ENCODE measurements around the gene SLC15A3.
A peak's percentile ranks its signal among the peaks of the same experiment; 100 is the strongest.

SLC15A3 gene

DNA sequence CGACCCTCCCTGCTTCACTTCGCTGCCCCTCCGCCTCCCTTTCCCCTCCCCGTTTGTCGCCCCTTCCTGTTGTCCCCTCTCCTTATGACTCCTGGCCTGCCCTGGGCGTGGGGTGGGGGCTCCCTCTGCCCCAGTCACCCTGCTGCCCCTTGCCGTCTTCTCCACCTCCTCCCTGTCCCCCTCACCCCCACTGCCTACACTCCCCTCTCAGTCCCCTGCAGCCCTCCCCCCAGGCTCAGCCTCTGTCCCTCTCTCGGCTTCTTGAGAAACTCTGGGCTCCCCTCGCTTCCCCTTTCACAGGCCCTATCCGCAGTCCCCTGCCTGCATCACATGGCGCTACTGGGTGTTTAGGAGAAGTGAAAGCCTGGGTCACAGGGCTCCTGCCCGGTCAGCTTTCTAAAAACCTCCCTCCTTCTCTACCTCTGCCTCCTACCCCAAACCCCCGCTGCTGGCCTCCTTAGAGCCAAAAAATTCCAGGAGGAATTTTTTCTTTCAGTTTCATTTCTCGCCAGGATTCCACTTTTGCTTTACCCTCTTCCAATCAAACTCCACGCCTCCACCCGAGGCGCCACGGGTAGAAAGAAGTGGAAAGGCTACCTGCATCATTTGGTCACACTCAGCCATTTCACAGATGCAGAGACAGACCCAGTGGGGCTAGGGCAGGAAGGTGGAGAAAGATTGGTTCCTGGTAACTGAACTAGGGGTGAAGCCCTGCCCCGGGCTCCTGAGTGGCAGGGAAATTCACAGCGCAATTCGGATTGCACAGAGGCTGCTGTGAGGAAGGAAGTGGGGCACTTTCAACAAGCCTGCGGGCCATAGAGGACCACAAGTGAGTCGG lies at the start of gene SLC15A3:
SLC15A3 (minus strand) TSS at position 273 of the 838 bp plus-strand sequence. CDS start 625 bp downstream, outside the sequence.
- no peak for DNase-seq

DNA sequence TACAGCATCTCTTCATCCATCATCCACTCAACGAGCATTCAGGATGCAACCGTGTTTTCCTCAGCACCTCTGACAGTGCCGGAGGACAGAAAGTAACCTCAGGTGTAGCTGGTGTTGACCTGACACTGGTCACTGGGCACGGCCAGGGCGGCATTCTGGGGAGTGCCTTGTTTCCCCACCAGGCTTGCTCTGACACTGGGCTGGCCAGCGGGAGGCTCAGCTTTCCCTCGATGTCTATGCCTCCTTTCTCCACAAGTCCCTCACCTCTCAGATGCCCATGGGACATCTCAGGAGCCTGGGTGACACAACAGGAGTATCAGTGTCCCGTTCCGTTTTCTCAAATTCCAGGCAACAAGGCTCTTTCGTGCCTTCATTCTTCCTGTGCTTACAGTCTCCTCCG lies 48.5 kb upstream of the SLC15A3 start:
- no peak for DNase-seq

DNA sequence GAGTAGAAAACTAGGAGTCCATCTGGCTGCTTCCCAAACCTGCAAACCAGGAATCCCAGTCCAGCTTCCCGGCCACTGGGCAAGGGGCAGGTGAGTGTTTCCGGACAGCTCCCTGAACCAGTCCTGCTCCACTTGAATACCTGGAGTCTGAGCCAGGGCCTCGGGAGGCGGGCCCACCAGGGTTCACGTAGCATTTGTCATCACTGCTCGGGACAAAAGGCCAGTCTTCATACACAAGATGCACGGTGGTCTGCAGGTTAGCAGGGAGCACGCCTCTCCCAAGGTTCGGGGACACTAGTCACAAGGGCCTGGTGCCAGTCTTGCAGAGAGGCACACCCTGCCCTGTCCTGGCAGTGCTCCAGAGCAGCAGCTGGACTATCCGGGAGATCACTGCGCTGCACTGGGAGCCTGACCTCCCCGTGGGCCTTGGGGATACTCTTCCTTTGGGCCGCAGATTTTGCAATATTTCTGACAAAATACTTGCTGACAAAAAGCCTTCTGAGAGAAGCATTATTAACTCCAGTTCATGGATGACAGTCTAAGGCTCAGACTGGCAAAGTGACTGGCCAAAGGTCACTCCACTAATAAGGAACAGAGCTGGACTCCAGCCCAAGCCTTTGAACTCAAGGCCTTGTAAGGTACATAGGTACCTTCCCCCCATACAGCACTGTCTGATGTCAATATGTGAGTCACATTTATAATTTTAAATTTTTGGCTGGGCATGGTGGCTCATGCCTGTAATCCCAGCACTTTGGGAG lies 44.6 kb upstream of the SLC15A3 start:
- peak; percentile 55 for DNase-seq

DNA sequence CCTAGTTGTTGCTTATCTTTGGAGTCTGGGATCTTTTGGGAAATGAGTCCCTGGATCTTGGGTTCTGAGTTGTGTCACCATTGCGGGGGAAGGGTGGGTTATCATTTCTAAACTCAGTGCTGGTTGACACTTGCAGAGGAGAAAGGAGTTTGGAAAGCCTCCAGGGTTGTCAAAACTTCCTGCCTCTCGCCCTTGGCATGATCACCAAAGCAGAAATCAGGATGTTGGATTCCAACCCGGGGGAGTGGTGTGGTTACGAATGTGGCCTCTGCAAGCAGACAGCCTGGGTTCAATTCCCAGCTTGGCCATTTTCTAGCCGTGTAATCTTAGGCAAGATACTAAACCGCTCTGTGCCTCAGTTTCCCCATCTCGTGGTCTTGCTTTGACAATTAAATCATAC lies 43.8 kb upstream of the SLC15A3 start:
- DNase-seq: no peak

DNA sequence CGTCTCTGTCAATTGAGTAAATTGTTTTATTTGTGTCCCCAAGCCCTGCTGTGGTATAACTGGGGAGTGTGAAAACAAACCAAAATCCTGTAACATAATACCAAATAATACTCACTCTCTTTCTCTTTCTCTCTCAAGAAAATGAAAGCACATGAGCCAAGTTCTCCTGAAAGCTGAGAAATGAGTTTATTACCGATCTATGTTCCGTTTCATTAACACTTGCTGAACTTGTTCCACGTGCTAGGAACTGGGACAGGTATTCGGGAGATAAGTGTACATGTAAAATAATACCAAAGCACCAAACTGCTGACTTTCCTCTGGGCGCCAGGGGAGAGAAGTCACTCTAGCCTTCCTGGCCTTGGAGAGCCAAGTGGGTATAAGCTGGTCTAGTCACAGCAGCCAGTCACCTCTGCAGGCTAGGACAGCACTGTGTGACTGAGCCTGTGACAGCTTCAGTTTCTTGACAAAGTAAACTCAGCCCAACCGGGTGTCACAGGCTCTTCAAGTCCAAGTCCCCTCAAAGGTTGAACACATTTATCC lies 42.6 kb upstream of the SLC15A3 start:
- no peak for DNase-seq

DNA sequence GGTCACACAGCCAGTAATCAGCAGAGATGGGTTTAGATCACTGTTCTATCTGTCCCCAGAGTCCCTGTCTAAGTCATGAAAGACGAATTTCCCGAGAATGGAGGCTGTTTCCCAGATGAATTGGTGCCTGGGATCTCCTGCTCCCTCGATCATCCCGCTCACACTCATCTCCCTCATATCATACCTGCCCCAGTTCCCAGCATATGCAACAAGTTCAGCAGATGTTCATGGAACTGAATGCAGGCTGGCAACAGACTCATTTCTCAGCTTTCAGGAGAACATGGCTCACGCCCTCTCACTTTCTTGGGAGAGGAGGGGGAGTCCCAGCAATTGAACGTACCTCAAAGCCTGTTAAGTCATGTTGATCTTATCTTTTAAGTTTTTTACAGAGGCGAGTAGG lies 41.6 kb upstream of the SLC15A3 start:
- DNase-seq: no peak

DNA sequence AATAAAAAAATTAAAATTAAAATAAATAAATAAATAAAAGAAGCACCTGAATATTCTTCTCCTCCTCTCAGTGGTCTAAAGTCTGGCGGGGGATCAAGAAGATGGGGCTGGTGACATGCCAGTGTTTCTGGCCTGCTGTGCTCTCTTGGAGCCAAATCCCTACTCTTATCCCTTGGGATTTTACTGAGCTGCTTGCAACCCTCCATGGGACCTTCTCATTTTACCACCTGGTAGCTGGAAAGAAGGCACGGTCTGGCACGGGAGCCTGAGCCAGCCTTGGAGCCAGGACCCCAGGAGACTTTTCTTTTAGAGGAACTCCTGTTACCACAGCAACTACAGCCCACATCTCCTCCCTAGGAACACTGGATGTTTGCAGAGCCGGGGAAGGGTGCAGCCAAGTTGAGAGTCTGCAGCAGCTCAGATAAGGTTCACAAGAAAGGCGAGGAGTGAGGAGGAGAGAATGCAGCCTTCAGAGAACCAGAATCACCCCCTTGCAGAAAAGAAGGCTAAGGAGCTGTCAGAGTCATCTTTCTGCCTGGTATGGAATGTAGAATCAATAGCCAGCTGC lies 41.0 kb upstream of the SLC15A3 start:
- no peak for DNase-seq

DNA sequence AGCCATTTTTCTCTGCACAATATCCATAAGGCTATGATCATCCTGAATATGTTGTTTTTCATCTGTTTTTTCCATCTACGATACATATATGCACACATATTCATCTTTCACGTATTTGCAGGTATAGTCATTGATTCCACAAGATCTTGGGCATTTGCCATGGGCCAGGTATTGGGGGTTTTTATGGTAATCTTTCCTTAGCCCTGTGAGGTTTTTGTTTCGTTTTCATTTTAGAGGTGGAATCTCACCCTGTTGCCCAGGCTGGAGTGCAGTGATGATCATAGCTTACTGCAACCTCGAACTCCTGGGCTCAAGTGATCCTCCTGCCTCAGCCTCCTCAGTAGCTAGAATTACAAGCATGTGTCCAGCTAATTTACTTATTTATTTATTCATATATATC lies 39.5 kb upstream of the SLC15A3 start:
- DNase-seq: no peak

DNA sequence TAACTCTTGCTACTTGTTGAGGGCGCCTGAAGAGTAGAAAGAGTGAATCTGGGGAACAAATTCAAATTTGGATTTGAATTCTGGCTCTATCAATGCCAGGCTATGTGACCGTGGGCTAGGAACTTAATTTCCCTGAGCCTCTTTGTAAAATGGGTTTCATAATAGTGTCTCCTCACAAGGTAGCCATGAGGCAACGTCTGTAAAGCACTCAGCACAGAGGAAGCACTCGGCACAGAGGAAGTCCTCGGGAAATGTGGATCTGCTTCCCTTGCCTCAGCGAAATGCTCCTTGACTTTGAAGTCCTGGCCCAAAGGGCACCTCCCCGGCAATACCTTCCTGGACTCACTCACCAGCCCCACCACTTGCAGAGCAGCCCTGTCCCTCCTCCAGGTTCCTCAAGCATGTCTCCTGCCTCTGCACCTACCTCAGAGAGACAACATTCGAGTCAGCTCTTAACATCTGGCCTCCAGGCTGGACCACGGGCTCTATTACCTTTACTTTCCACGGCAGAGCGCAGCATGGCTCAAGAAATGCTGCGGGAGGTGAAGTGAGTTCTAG lies 37.2 kb upstream of the SLC15A3 start:
- no peak for DNase-seq

DNA sequence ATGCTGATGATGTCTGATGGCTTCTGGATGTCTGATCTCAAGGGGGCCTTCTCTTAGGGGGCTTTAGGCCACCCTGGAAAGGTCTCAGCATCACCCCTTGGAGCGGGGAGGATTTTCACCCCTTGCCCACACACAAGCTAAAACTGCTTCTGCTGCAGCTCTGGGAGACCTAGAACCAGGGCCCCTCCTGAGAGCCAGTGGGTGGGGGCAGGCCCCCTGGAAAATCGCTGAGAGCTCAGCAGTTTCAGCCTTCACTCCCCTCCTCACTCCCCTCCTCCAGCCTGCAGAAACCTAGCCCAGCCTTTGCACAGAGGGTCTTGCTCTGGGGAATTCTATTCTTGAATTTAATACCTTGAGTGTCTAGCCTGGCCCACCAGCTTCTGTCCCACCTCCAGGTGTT lies 36.7 kb upstream of the SLC15A3 start:
- DNase-seq: peak; percentile 26

DNA sequence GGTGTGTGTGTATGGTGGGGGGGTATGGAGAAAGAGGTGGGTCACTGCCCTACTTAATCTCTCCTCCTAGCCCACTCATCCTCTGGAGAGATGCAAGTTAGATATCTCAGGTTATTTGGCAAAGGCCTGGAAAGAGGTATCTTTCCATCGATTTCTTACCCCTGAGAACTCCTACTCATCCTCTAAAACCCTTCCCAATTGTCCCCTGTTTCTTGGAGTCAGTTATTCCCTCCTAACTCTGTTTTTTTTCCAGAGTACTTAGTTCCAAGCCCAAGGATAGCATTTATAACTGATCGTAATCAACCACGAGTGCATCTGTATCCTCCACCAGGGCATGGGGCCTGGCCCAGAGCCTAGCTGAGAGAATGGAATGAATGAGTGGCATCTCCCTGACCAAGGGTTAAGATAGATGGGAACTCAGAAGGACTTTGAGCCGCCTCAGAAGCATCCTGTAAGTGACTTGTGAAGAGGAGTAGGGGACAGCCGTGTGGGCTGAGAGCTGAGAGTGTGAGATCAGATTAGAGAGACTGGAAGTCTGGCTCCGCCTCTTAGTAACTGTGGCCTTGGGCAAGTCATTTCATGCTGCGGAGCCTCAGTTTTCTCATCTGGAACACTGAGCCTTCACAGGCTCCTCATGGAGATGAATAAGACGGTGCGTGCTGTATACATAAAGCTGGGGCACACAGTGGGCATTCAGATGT lies 35.8 kb upstream of the SLC15A3 start:
- DNase-seq: peak; percentile 41

DNA sequence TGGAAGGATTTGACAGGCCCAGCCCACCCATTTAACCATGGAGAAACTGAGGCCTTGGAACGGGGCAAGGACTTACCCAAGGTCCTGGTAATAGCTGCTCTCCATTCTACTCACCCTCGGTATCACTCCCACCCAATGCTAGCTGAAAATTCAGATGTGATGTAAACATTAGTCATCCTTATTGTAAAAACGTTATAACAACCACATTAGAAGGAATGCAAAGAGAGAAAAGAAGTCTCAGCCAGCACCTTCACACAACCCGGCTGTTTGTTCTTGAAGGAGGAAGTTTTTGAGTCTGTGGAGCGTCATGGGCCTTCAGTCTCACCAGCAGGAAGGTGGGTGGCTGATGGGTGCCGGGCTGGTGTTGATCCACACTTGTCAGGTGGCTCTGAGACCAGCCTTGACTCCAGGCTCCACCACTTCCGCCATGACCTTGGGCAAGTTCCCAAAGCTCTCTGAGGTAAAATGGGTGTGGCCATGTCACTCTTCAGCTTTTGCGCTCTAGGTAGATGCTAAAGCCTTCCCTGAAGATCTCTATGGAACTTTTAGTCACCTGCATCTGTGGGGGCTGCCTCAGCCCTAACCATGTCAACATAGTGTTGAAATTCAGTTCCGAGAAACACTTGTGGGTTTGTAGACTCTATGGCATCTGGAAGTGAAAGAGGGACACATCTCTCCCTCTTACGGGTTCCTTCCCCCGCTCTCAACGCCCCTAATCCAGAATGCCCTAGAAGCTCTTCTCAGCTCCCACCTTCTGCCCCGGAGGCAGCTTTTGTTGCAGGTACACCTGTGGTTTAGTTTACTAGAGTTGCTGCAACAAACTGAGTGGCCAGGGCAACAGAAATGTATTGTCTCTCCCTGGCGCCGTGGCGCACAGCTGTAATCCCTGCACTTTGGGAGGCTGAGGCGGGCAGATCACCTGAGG lies 34.3 kb upstream of the SLC15A3 start:
- peak; percentile 57 for DNase-seq

DNA sequence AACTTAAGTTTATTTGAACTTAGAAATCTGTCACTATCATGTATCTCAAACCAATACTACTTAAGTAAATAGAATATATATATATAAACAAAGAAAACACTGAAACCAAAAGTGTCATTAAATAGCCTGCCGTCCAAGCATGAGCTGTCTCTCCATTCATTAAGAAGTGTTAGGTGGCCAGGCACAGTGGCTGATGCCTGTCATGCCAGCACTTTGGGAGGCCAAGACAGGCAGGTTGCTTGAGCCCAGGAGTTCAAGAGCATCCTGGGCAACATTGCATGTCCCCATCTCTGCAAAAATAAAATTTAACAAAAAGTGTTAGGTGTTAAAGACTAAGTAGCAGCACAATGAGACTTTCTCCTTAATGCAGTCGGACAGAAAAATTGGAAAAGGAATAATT lies 33.5 kb upstream of the SLC15A3 start:
- peak; percentile 29 for DNase-seq

DNA sequence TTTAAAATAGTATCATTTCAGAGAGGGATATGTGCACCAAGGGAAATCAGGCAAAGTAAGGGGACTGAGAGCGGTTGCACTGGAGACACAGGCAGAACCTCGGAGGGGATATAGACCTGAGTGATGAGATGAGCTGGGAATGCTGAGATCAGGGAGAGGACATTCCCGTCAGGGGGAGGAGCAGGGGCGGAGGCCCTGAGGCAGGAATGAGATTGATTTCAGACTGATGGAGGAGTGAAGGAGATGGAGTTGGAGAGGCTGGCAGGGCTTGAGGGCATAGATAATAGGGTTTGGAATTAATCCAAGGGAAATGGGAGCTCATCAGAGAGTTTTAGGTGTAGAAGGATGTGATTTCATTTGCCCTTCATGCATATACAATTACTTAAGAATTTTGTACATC lies 32.7 kb upstream of the SLC15A3 start:
- DNase-seq: peak; percentile 77

DNA sequence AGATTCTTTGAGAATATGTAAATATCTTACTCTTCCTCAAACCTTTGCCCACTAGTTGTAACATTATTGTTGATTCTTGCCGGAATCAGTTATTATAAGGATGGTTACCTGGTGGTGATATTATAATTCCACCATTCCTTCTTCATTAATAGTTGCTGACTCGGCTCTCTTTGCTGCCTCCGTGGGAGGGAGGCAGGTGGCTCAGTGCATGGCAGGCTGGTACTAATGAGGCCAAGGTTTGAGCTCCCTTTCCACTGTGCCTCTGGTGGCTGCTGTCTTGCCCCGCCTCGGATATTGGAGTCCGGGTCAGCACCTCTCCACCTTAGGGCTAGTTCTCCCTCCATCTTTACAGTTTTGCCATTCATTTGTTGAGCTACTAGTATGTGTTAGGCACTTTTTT lies 32.2 kb upstream of the SLC15A3 start:
- DNase-seq: peak; percentile 21

DNA sequence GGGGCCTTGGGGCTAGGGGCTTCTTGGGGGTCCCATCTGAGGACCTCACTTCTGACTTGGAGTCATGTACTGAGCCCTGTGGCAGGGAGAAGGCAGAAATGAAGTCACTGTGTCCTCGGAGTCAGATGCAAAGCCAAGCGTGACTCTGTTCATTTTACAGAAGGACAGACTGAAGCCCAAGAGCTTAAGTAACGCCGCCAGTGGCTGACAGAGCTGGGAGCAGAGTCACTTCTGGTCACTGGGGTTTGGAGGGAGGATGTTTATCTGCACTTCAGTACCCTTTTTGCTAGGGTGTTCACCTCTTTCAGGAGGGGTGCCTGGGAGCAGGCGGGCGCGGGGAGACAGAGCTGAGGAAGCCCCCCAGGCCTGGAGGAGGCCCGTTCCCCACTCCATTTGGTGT lies 30.2 kb upstream of the SLC15A3 start:
- peak; percentile 22 for DNase-seq

DNA sequence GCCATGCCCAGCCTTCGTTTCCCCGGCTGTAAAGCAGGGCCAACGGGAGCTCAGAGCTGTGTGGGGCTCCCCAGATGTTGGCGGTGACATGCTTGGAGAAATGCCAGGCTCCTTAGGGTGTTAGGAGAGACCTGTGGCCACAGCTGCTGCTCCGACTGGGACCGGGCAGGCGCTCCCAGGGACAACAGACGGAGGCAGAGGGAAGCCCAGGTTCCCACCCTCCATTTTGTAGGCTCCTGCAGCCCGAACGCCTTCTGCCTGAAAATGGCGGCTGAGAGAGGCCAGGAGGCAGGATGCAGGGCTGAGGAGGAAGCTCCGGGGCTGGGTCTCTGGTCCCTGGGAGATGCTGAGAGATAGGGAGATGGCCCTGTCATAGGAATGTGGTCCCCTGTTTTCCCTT lies 29.5 kb upstream of the SLC15A3 start:
- peak; percentile 33 for DNase-seq

DNA sequence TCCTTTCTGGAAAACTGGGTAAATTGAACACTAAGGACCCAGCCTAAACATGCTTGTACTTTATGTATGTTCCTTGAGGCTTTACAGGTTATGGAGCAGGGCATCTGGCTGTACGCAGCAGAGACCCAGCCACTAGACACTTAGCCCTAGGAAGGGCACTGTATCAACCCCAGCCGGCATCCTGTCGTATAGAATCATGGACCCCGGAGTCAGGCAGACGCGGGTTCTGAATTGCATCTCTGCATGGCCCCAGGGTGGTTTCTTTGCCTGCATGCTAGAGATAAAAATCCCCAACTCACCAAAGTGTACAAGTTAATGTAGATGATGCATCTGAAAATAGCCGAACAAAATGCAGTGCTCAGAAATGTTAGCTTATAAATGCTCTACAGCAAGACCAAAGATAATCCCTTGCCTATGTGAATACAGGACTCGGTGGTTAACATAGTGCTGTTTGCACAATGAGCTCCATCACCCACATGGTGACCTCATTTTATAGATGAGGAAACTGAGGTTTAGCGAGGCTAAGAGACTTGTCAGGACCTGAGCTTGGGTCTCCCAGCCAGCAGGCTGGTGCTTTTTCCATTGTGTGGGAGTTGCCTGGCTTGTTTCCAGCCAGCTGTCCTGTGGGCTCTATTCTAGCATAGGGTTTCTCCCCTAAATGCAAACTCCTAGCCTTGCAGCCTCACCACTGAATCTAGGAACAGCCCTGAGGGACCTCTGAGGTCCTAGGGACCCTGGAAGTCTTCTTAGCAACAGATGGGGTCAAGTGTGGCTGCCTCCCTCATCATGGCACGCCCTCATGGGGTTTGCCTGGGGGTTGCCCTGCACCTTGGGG lies 26.8 kb upstream of the SLC15A3 start:
- DNase-seq: peak; percentile 42

DNA sequence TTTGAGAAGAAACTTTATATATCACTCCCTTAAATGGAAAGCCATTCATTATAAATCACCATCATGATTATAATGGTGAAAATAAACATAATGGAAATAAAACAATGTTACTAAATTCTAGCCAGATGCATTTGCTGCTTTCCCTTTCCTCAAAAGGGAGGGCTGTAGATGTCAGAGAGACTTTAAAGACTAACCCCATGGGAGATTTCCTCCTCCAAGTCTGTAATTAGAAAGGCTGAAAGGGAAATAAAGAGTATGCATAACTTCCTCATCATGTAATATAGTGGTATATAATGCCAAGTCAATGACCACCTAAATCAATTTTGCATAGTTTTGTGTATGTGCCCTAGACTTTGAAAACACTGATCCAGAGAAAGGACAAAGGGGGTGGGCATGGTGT lies 25.9 kb upstream of the SLC15A3 start:
- no peak for DNase-seq

DNA sequence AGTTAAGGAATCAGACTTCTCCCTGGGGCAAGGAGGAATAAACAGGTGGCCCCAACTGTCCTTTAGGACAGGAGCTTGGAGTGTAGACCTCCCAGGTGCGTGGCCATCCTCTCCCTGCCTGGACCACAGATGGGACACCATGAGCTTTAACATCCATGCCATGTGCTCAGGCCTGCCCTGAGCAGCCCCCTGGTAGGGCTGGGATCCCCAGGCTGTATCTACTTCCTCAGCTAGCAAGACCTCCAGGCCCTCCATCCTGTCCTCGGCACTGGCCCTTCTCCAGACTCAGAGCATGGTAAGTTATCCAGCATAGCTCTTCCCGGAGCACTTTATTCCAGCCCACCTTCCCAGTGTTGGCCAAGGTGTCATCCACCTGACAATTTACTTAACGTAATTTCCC lies 25.2 kb upstream of the SLC15A3 start:
- peak; percentile 37 for DNase-seq

DNA sequence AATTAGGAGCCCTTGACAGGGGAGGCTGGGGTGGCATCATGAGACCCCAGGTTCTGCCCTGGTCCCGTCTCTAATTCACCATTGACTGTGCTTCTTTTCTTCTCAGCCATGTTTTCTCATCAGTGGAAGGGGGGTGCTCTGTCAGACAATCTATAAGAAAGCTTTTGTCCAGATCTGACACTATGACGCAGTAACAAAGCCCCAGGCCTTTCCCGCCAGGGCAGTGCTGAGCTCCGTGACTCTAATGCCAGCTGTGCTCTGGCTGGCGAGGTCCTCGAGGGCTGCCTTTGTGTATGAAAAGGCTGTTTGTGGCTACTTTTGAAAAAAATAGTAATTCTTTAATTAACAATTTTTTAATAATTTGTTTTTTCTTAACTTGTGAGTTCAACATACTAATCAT lies 22.8 kb upstream of the SLC15A3 start:
- peak; percentile 25 for DNase-seq

All from islet precursor cell (in vitro differentiated cells).